ENCODE data around the gene EIF5. TPM values are rescaled to one million over a fixed set of nuclear protein-coding genes. Genes with fewer than 3 reads are reported as not detected.

EIF5 gene
- total RNA-seq, 1 experiment from 2014 or later: 238 TPM

DNA sequence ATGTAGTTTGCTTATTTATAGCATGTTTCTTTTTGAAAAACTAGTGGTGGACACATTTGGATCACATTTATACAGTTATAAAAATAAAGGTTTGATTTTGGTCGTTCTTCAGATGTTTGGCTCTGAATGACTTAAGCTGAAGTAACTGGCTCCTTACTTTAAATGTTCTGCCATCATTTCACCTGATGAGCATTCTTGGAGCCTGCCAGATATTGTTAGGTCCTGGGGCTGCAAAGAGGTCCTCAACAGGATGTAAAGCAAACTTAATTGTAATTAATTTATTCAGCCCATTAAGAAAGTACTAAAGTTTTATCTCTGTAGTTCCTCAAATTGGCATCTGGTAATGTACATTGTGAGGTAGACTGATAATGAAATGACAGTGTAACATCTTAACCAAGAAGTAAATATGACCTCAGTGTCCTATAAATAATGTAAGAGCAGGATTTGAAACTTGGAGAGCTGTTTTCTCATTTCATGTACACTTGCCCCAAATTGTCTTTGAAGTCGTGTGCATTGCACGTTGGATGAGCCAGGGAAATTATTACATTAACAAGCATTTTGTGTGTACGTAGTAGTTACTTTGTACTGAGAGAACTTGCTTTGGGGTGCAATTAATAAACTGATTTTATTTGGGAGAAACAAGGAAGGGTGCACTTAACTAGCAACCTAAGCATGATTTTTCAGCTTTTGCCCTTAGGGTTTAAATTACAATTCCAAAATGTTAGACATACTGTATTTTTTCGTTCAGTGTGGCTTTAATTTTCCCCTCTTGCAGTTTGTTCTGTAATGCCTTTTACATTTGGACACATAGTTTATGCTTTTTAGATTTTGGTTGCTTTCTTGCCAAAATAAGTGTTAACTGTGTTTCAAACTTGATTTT lies 7.5 kb downstream of the EIF5 start:
- TF ChIP-seq POLR2AphosphoS5 (IDR thresholded peaks at IDR 0.05; ENCODE audit: low read depth, low read length) (no peak; the same call in 1 of the 2 replicates), SIN3A (IDR thresholded peaks at IDR 0.05; ENCODE audit: borderline replicate concordance, insufficient read depth, low read depth, low read length) (no peak), TCF7L2 (IDR thresholded peaks at IDR 0.05; ENCODE audit: low read depth, low read length) (no peak)
- TF ChIP-seq, protein P1, sequence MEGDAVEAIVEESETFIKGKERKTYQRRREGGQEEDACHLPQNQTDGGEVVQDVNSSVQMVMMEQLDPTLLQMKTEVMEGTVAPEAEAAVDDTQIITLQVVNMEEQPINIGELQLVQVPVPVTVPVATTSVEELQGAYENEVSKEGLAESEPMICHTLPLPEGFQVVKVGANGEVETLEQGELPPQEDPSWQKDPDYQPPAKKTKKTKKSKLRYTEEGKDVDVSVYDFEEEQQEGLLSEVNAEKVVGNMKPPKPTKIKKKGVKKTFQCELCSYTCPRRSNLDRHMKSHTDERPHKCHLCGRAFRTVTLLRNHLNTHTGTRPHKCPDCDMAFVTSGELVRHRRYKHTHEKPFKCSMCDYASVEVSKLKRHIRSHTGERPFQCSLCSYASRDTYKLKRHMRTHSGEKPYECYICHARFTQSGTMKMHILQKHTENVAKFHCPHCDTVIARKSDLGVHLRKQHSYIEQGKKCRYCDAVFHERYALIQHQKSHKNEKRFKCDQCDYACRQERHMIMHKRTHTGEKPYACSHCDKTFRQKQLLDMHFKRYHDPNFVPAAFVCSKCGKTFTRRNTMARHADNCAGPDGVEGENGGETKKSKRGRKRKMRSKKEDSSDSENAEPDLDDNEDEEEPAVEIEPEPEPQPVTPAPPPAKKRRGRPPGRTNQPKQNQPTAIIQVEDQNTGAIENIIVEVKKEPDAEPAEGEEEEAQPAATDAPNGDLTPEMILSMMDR (IDR thresholded peaks at IDR 0.05): no peak
- TF ChIP-seq, protein P2, sequence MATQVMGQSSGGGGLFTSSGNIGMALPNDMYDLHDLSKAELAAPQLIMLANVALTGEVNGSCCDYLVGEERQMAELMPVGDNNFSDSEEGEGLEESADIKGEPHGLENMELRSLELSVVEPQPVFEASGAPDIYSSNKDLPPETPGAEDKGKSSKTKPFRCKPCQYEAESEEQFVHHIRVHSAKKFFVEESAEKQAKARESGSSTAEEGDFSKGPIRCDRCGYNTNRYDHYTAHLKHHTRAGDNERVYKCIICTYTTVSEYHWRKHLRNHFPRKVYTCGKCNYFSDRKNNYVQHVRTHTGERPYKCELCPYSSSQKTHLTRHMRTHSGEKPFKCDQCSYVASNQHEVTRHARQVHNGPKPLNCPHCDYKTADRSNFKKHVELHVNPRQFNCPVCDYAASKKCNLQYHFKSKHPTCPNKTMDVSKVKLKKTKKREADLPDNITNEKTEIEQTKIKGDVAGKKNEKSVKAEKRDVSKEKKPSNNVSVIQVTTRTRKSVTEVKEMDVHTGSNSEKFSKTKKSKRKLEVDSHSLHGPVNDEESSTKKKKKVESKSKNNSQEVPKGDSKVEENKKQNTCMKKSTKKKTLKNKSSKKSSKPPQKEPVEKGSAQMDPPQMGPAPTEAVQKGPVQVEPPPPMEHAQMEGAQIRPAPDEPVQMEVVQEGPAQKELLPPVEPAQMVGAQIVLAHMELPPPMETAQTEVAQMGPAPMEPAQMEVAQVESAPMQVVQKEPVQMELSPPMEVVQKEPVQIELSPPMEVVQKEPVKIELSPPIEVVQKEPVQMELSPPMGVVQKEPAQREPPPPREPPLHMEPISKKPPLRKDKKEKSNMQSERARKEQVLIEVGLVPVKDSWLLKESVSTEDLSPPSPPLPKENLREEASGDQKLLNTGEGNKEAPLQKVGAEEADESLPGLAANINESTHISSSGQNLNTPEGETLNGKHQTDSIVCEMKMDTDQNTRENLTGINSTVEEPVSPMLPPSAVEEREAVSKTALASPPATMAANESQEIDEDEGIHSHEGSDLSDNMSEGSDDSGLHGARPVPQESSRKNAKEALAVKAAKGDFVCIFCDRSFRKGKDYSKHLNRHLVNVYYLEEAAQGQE (IDR thresholded peaks at IDR 0.05; ENCODE audit: insufficient read depth in 1 of 2, low read depth in 2 of 2, low read length in 1 of 2): no peak
- Histone ChIP-seq H3K9me3 (ENCODE audit: control insufficient read depth, insufficient read depth, low read depth, low read length) (no peaks in the 10 kb centered on the region), H3K4me3 (ENCODE audit: low read depth in 2 of 2, low read length in 2 of 2) (no peak overlapping the region), H3K27ac (ENCODE audit: low read length) (no peak overlapping the region), H3K27me3 (ENCODE audit: control insufficient read depth, insufficient read depth, low read length) (no peaks in the 10 kb centered on the region), H3K36me3 (ENCODE audit: control insufficient read depth, insufficient read depth, low read length) (peaks cover 68% of the 10 kb centered on the region), H3K4me1 (ENCODE audit: control insufficient read depth, insufficient read depth, low read length) (peaks cover 20% of the 10 kb centered on the region)
- intact Hi-C loops (cut with micrococcal nuclease; ENCODE audit: unreplicated experiment) (no loop called here), in situ Hi-C loops (cut with HindIII; ENCODE audit: low pct_unique_long_range_greater_than_20kb, low sequenced_read_pairs) (no loop called here)
- POLR2A ChIA-PET: interaction anchor here (0.6 kb wide), 1 partner anchor 50 kb away, joined by 6 read pairs; no protein-coding TSS in a partner anchor
- DNase-seq (ENCODE audit: low read depth, low spot score) (no peak), ATAC-seq (no peak)
- BruUV-seq (replicated peaks): no TSS peak
- CTCF ChIA-PET: interaction anchor here (0.6 kb wide), 1 partner anchor 237 kb away, joined by 3 read pairs; no protein-coding TSS in a partner anchor

DNA sequence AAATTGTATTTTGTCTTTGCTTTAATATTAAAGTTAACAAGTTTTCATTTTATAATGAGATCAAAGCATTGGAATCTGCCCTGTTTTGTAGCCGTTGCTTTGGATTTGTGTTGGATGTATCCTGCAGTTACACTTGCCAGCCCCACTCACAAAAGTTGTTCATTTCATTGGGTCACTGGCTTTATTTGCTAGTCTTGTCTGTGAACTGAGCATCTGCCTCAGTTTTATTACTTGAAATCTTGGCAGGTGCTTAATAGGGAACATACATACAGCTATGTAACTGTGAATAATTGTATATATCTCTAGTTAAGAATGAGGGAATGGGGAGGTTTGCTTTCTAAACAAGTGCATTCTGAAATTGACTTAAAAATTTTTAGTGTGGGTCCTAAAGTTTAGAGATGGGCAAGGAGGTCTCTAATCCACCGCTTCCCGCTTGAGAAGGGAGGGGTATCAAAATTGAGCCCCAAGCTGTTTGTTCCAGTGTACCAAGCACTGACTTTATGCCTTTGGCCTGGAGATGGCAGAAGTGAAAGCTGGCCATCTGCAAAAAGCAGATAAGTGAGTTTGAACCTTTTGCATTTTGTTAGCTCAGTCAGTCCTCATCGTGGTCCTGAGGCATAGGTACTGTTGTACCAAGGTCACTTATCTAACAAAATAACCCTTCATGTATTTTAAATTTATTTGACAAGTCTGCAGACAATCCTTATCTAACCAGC lies 9.3 kb downstream of the EIF5 start:
- peaks cover 50% of the 10 kb centered on the region for H3K36me3 ChIP-seq (ENCODE audit: control insufficient read depth, insufficient read depth, low read length)
- CTCF ChIA-PET: no interaction called here

More for the DNA sequence above, 9.3 kb downstream of the EIF5 start:
- Histone ChIP-seq H3K9me3 (ENCODE audit: control insufficient read depth, insufficient read depth, low read depth, low read length) (no peaks in the 10 kb centered on the region), H3K4me3 (ENCODE audit: low read depth in 2 of 2, low read length in 2 of 2) (no peak overlapping the region), H3K4me1 (ENCODE audit: control insufficient read depth, insufficient read depth, low read length) (peaks cover 16% of the 10 kb centered on the region), H3K27ac (ENCODE audit: low read length) (no peak overlapping the region), H3K27me3 (ENCODE audit: control insufficient read depth, insufficient read depth, low read length) (no peaks in the 10 kb centered on the region)
- TF ChIP-seq TCF7L2 (IDR thresholded peaks at IDR 0.05; ENCODE audit: low read depth, low read length) (no peak), SIN3A (IDR thresholded peaks at IDR 0.05; ENCODE audit: borderline replicate concordance, insufficient read depth, low read depth, low read length) (no peak), POLR2AphosphoS5 (IDR thresholded peaks at IDR 0.05; ENCODE audit: low read depth, low read length) (peak; percentile 21; the same call in 1 of the 2 replicates)
- TF ChIP-seq, protein P2 (IDR thresholded peaks at IDR 0.05; ENCODE audit: insufficient read depth in 1 of 2, low read depth in 2 of 2, low read length in 1 of 2): no peak
- TF ChIP-seq, protein P1 (IDR thresholded peaks at IDR 0.05): no peak; the same call in 1 of the 2 replicates
- ATAC-seq (no peak), DNase-seq (ENCODE audit: low read depth, low spot score) (no peak)
- POLR2A ChIA-PET: interaction anchor here (0.6 kb wide), 1 partner anchor 21 kb away, joined by 3 read pairs; no protein-coding TSS in a partner anchor
- in situ Hi-C loops (cut with HindIII; ENCODE audit: low pct_unique_long_range_greater_than_20kb, low sequenced_read_pairs): no loop called here
- intact Hi-C loops (cut with micrococcal nuclease; ENCODE audit: unreplicated experiment): no loop called here
- no TSS peak for BruUV-seq (replicated peaks)
